AG09309 (cell line): ENCODE results near the gene ITIH1.

Source experiments
- DNase-seq: peaks from one replicate; pipeline ENCODE4 v3.0.0-alpha.2; 2010; ENCODE audit warnings: low read depth
- H3K4me3 ChIP-seq: 2 replicates; pipeline ENCODE4 v1.5.1; 2011; ENCODE audit warnings: mild to moderate bottlenecking, low read depth, low read length, moderate library complexity; ENCODE audit not compliant: control insufficient read depth
- CTCF ChIP-seq: IDR thresholded peaks from 2 replicates; pipeline ENCODE4 v1.5.1; 2011; ENCODE audit warnings: mild to moderate bottlenecking, low read depth, low read length, inconsistent platforms; ENCODE audit not compliant: insufficient read depth, control insufficient read depth; ENCODE audit errors: missing control alignments

Gene ITIH1

GRCh38 chr3:52822363-52822762, 45.0 kb downstream of the ITIH1 start:
- no peak overlapping the region for H3K4me3 ChIP-seq
- no peak for DNase-seq
- no peak for TF ChIP-seq CTCF

GRCh38 chr3:52824037-52824436, 46.6 kb downstream of the ITIH1 start:
- no peak for DNase-seq
- TF ChIP-seq CTCF, result no peak

GRCh38 chr3:52827441-52827840, 50.0 kb downstream of the ITIH1 start:
- no peak overlapping the region for H3K4me3 ChIP-seq
- TF ChIP-seq CTCF, result no peak
- DNase-seq, result no peak

More at GRCh38 chr3:52824037-52824436, 46.6 kb downstream of the ITIH1 start:
- H3K4me3 ChIP-seq, result no peak overlapping the region

GRCh38 chr3:52827866-52828376, 50.5 kb downstream of the ITIH1 start:
- TF ChIP-seq CTCF, result no peak
- H3K4me3 ChIP-seq, result no peak overlapping the region
- no peak for DNase-seq

GRCh38 chr3:52829482-52829881, 52.1 kb downstream of the ITIH1 start:
- no peak overlapping the region for H3K4me3 ChIP-seq
- TF ChIP-seq CTCF, result no peak
- DNase-seq, result no peak

GRCh38 chr3:52829906-52830463, 52.6 kb downstream of the ITIH1 start:
- TF ChIP-seq CTCF, result no peak
- DNase-seq, result no peak
- H3K4me3 ChIP-seq, result no peak overlapping the region

GRCh38 chr3:52830535-52831258, 53.3 kb downstream of the ITIH1 start, which contains the start of gene ITIH4:
ITIH4 (minus strand) TSS chr3:52830672; CDS start chr3:52830642, 30 bp downstream.
- TF ChIP-seq CTCF, result no peak
- H3K4me3 ChIP-seq, result no peak within 1 kb of the TSS
- DNase-seq, result no peak
